H9 (cell line): ENCODE results near the gene ABHD17C. TPM values are rescaled to one million over a fixed set of nuclear protein-coding genes. Genes with fewer than 3 reads are reported as not detected.

Experiments used
- DNase-seq: peaks from one replicate; pipeline ENCODE4 v3.0.0-alpha.2; 2017
- H2AFZ ChIP-seq: one replicate; pipeline ENCODE4 v1.6.1; 2013; ENCODE audit warnings: mild to moderate bottlenecking, low read length, control low read depth, moderate library complexity
- H2AK5ac ChIP-seq: 2 replicates; pipeline ENCODE4 v1.6.1; 2013; ENCODE audit warnings: low read length, control low read depth, mixed read lengths; ENCODE audit not compliant: insufficient read length
- H2BK120ac ChIP-seq: one replicate; pipeline ENCODE4 v1.6.1; 2013; ENCODE audit warnings: low read depth, mild to moderate bottlenecking, low read length, control low read depth, inconsistent platforms; ENCODE audit not compliant: poor library complexity, severe bottlenecking
- H2BK12ac ChIP-seq: 2 replicates; pipeline ENCODE4 v1.6.1; 2013; ENCODE audit warnings: low read length, control low read depth, mixed read lengths, low read depth; ENCODE audit not compliant: insufficient read length
- H2BK15ac ChIP-seq: 2 replicates; pipeline ENCODE4 v1.6.1; 2013; ENCODE audit warnings: low read depth, low read length, control low read depth
- H2BK20ac ChIP-seq: one replicate; pipeline ENCODE4 v1.6.1; 2013; ENCODE audit warnings: low read depth, mild to moderate bottlenecking, low read length, control low read depth, inconsistent platforms; ENCODE audit not compliant: poor library complexity, severe bottlenecking
- H2BK5ac ChIP-seq: 2 replicates; pipeline ENCODE4 v1.6.1; 2013; ENCODE audit warnings: low read length, control low read depth, mixed read lengths; ENCODE audit not compliant: insufficient read length
- H3K14ac ChIP-seq: 2 replicates; pipeline ENCODE4 v1.6.1; 2013; ENCODE audit warnings: low read length, control low read depth; ENCODE audit not compliant: insufficient read depth
- H3K18ac ChIP-seq: 2 replicates; pipeline ENCODE4 v1.6.1; 2013; ENCODE audit warnings: low read depth, mild to moderate bottlenecking, mixed read lengths, low read length, control low read depth; ENCODE audit not compliant: insufficient read length
- H3K23ac ChIP-seq: 2 replicates; pipeline ENCODE4 v1.6.1; 2013; ENCODE audit warnings: low read length, control low read depth, mixed read lengths, low read depth; ENCODE audit not compliant: insufficient read length
- H3K23me2 ChIP-seq: 2 replicates; pipeline ENCODE4 v1.6.1; 2013; ENCODE audit warnings: low read depth, mild to moderate bottlenecking, mixed read lengths, low read length, control low read depth; ENCODE audit not compliant: insufficient read length, poor library complexity, severe bottlenecking
- H3K27ac ChIP-seq: 2 replicates; pipeline ENCODE4 v1.5.1; 2013; ENCODE audit warnings: low read length, control low read depth, mixed read lengths, low read depth; ENCODE audit not compliant: insufficient read length
- H3K27me3 ChIP-seq: 2 replicates; pipeline ENCODE4 v1.6.1; 2013; ENCODE audit warnings: low read length, control low read depth, inconsistent platforms; ENCODE audit not compliant: insufficient read depth
- H3K4ac ChIP-seq: 2 replicates; pipeline ENCODE4 v1.6.1; 2013; ENCODE audit warnings: low read depth, mild to moderate bottlenecking, control low read depth, inconsistent platforms, low read length, moderate library complexity
- H3K4me1 ChIP-seq: 2 replicates; pipeline ENCODE4 v1.6.1; 2013; ENCODE audit warnings: low read length, control low read depth, inconsistent platforms; ENCODE audit not compliant: insufficient read depth
- H3K4me2 ChIP-seq: 2 replicates; pipeline ENCODE4 v1.6.1; 2013; ENCODE audit warnings: low read length, control low read depth, mixed read lengths; ENCODE audit not compliant: insufficient read length, insufficient read depth
- H3K56ac ChIP-seq: 2 replicates; pipeline ENCODE4 v1.6.1; 2013; ENCODE audit warnings: low read depth, mild to moderate bottlenecking, mixed read lengths, low read length, control low read depth; ENCODE audit not compliant: insufficient read length
- H3K79me1 ChIP-seq: 2 replicates; pipeline ENCODE4 v1.6.1; 2013; ENCODE audit warnings: low read depth, mild to moderate bottlenecking, moderate library complexity, low read length, control low read depth, inconsistent platforms; ENCODE audit not compliant: insufficient read depth, poor library complexity, severe bottlenecking
- H3K79me2 ChIP-seq: 2 replicates; pipeline ENCODE4 v1.6.1; 2013; ENCODE audit warnings: low read length, control low read depth, inconsistent platforms; ENCODE audit not compliant: insufficient read depth
- H3K9ac ChIP-seq: 2 replicates; pipeline ENCODE4 v1.6.1; 2013; ENCODE audit warnings: low read length, control low read depth, mixed read lengths; ENCODE audit not compliant: insufficient read length; ENCODE audit errors: extremely low read depth
- H3K9me3 ChIP-seq: one replicate; pipeline ENCODE4 v1.6.1; 2013; ENCODE audit warnings: low read depth, low read length, inconsistent platforms; ENCODE audit not compliant: control insufficient read depth
- H3T11ph ChIP-seq: one replicate; pipeline ENCODE4 v1.6.1; 2013; ENCODE audit warnings: mild to moderate bottlenecking, low read length, control low read depth, inconsistent platforms
- H4K20me1 ChIP-seq: one replicate; pipeline ENCODE4 v1.6.1; 2013; ENCODE audit not compliant: control insufficient read depth, insufficient read length, insufficient read depth
- H4K5ac ChIP-seq: 2 replicates; pipeline ENCODE4 v1.6.1; 2013; ENCODE audit warnings: low read depth, mild to moderate bottlenecking, mixed read lengths, low read length, control low read depth; ENCODE audit not compliant: insufficient read length
- H4K8ac ChIP-seq: replicated peaks from 2 replicates; pipeline ENCODE4 v1.6.1; 2013; ENCODE audit warnings: low read length, control low read depth, mixed read lengths, low read depth; ENCODE audit not compliant: insufficient read length
- H4K91ac ChIP-seq: 2 replicates; pipeline ENCODE4 v1.6.1; 2013; ENCODE audit warnings: low read depth, mild to moderate bottlenecking, moderate library complexity, mixed read lengths, low read length, control low read depth; ENCODE audit not compliant: insufficient read length
- H3K27ac Mint-ChIP-seq, 3 experiments: 2 replicates in 2 of 3; 3 replicates in 1 of 3; pipeline ENCODE4 v1.8.0; 2020 to 2021; ENCODE audit warnings: mixed read lengths in 3 of 3, mild to moderate bottlenecking in 1 of 3, moderate library complexity in 1 of 3
- H3K27me3 Mint-ChIP-seq: 2 replicates; pipeline ENCODE4 v1.8.0; 2021; ENCODE audit warnings: low read depth, mild to moderate bottlenecking, moderate library complexity, mixed read lengths
- H3K36me3 Mint-ChIP-seq, 3 experiments: 2 replicates in 2 of 3; 3 replicates in 1 of 3; pipeline ENCODE4 v1.8.0; 2020 to 2021; ENCODE audit warnings: low read depth in 3 of 3, mixed read lengths in 3 of 3; ENCODE audit not compliant: insufficient read depth in 1 of 3
- H3K4me1 Mint-ChIP-seq, 2 experiments: 2 replicates each; pipeline ENCODE4 v1.8.0; 2020; ENCODE audit warnings: mixed read lengths in 2 of 2
- H3K4me3 Mint-ChIP-seq, 2 experiments: 2 replicates in 1 of 2; 3 replicates in 1 of 2; pipeline ENCODE4 v1.8.0; 2020 to 2021; ENCODE audit warnings: mild to moderate bottlenecking in 2 of 2, mixed read lengths in 2 of 2, moderate library complexity in 1 of 2
- H3K9me3 Mint-ChIP-seq, 2 experiments: 2 replicates in 1 of 2; 3 replicates in 1 of 2; pipeline ENCODE4 v1.8.0; 2020; ENCODE audit warnings: mild to moderate bottlenecking in 2 of 2, mixed read lengths in 2 of 2, moderate library complexity in 1 of 2
- WGBS: extraction: QIAGEN DNeasy Blood & Tissue Kit; methylation state at CpG from one replicate; pipeline ENCODE4 v1.1.7; 2013; ENCODE audit warnings: missing lambda C conversion rate, low lambda C conversion rate, mixed read lengths; ENCODE audit not compliant: insufficient read length; ENCODE audit errors: extremely low coverage; 5-methylcytosine and 5-hydroxymethylcytosine counted together
- total RNA-seq: library from RNA; stranded (reverse); gene quantifications from 2 replicates; pipeline ENCODE4 v1.2.1, GENCODE V29; 2021
- TF ChIP-seq, protein P1 (sequence below): fragments of 200-600 bp; sonication (generic); conservative IDR thresholded peaks from 3 replicates; pipeline ENCODE4 v1.8.0; 2021; ENCODE audit warnings: antibody characterized with exemption, mild to moderate bottlenecking

Gene ABHD17C
- total RNA-seq, 1 experiment from 2014 or later = 21.5 TPM

DNA sequence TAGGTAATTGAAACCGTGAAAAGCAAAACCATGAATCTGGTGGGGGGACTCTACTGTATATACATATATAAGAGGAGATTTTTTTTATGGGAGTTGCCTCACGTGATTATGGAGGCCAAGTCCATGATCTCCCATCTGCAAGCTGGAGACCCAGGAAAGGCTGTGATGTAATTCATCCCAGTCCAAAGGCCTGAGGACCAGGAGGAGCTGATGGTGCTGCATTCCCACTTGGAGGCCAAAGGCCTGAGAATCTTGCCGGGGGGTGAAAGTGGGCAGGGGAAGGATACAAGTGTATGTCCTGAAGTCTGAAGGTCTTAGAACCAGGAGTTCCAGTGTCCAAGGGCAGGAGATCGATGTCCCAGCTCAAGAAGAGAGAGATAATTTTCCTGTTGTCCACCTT, 47.0 kb downstream of the ABHD17C start:
- H3K27me3 Mint-ChIP-seq = 0 out of 2 replicates have a peak, but pooled peaks cover 2% of the 10 kb centered on the region
- H3K14ac ChIP-seq = no peak overlapping the region

More for the DNA sequence above, 47.0 kb downstream of the ABHD17C start:
- H3K4ac ChIP-seq = no peak overlapping the region
- H2BK20ac ChIP-seq = no peak overlapping the region
- no peaks in the 10 kb centered on the region for H4K20me1 ChIP-seq
- peaks cover 5 to 8% of the 10 kb centered on the region in 2 experiments; a peak in 2 of 5 replicates for H3K9me3 Mint-ChIP-seq
- no peak overlapping the region for H3K27ac ChIP-seq
- no peak overlapping the region; a peak in 1 of 7 replicates for H3K27ac Mint-ChIP-seq
- H4K8ac ChIP-seq = no peak overlapping the region
- H2BK120ac ChIP-seq = no peak overlapping the region
- no peak overlapping the region for H3K9ac ChIP-seq
- no peaks in the 10 kb centered on the region for H3K79me2 ChIP-seq
- H3K23ac ChIP-seq = no peak overlapping the region
- H2BK15ac ChIP-seq = no peak overlapping the region
- H3K18ac ChIP-seq = no peak overlapping the region
- no peak overlapping the region for H2AK5ac ChIP-seq
- no peak overlapping the region for H3K4me3 Mint-ChIP-seq
- no peak overlapping the region for H3K56ac ChIP-seq
- peaks cover 5% of the 10 kb centered on the region; the same call in 1 of the 2 replicates for H3K4me1 ChIP-seq
- peaks cover 15 to 18% of the 10 kb centered on the region in 2 experiments for H3K4me1 Mint-ChIP-seq
- peaks cover 0 to 9% (median 8%) of the 10 kb centered on the region in 3 experiments for H3K36me3 Mint-ChIP-seq
- H2BK5ac ChIP-seq = no peak overlapping the region
- DNase-seq = no peak
- H3K79me1 ChIP-seq = no peaks in the 10 kb centered on the region
- H2BK12ac ChIP-seq = no peak overlapping the region
- H3K4me2 ChIP-seq = no peak overlapping the region
- no peak overlapping the region for H2AFZ ChIP-seq
- H4K5ac ChIP-seq = no peak overlapping the region
- TF ChIP-seq, protein P1, sequence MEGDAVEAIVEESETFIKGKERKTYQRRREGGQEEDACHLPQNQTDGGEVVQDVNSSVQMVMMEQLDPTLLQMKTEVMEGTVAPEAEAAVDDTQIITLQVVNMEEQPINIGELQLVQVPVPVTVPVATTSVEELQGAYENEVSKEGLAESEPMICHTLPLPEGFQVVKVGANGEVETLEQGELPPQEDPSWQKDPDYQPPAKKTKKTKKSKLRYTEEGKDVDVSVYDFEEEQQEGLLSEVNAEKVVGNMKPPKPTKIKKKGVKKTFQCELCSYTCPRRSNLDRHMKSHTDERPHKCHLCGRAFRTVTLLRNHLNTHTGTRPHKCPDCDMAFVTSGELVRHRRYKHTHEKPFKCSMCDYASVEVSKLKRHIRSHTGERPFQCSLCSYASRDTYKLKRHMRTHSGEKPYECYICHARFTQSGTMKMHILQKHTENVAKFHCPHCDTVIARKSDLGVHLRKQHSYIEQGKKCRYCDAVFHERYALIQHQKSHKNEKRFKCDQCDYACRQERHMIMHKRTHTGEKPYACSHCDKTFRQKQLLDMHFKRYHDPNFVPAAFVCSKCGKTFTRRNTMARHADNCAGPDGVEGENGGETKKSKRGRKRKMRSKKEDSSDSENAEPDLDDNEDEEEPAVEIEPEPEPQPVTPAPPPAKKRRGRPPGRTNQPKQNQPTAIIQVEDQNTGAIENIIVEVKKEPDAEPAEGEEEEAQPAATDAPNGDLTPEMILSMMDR = no peak
- H3K23me2 ChIP-seq = no peaks in the 10 kb centered on the region
- H3K27me3 ChIP-seq = no peaks in the 10 kb centered on the region
- H3K9me3 ChIP-seq = no peaks in the 10 kb centered on the region
- WGBS = no CpG with 5 or more reads among the region's 4 CpGs
- no peak overlapping the region for H4K91ac ChIP-seq
- no peak overlapping the region for H3T11ph ChIP-seq
